ENCODE measurements around the gene SORBS2.

SORBS2 gene

DNA sequence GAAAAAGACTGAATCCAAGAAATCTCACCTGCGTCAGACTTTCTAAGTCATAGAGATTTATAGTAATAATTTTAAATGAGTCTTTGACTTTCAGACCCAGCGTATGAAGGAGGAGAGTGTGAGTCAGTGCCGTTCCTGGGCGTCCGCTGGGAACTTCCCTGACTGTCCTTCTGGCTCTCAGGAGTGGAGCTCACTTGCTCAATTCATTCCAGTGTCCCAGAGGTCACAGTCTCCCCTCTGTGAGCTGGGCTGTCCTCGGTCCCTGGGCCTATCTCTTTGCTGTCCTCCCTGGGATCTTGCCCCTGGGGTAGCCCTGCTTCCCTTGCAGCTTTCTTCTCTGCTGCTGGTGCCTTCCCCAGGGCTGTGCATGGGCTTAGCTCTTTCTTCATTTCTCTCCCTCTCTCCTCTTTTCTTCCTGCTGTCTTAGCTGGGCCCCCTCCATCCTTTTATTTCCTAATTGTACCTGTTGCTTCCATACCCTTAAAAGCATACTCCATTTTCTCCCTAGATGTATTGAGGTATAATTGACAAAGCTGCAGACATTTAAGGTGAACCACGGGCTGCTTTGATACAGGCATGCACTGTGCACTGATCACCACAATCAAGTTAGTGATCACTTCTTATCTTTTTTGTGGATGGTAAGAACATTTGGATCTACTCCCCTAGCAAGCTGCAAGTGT lies 11.6 kb downstream of the SORBS2 start:
- no peak for DNase-seq (ENCODE audit: low read depth, low spot score)

DNA sequence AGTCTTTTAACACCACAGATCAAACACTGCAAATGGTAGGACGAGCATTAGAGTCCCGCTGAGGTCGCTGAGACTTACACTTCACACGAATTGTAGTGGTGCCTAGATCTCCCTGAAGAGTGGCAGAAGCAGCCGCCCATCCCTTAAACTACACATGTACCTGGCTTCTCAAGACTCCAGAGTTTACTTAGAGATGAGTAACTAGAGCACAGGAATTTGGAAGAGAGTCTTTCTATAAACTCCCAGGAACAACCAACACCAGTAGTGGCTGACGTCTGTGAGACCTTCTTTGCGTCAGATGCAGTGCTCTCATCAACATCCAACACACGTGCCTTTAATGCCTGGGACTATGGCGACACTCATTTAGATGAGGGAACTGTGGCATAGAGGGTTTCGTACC lies 12.6 kb downstream of the SORBS2 start:
- DNase-seq (ENCODE audit: low read depth, low spot score): no peak

DNA sequence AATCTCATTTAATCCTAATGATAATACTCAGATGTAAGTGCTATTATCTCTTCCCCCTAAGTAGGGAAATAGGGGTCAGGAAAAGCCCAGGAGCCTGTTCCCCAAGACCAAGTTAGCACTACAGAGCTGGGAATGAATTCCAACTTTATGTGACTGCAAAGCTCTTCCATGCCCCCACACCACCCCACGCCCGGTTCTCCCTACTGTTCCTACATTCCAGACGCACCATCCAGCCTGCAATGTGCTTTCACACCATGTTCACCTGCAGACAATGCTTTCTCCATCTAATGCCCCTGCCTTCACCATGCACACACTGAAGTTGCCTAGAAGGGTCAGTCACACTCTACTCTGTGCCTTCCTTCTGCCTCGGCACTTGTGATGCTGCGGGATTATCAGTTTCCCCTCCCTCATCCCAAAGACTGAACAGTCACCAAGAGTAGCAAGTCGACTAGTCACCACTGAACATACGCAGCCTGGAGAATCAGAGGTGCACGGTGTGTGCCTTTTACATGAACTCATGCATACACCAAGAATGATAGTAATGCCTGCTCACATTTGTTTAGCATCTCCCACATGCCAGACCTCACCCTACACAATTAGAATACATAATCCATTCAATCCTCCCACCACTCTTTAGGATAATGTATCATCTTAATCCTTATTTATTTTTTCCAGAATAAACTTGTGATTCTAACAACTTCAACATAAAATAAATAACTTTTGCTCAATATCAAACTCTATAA lies 14.2 kb downstream of the SORBS2 start:
- DNase-seq (ENCODE audit: low read depth, low spot score): no peak

DNA sequence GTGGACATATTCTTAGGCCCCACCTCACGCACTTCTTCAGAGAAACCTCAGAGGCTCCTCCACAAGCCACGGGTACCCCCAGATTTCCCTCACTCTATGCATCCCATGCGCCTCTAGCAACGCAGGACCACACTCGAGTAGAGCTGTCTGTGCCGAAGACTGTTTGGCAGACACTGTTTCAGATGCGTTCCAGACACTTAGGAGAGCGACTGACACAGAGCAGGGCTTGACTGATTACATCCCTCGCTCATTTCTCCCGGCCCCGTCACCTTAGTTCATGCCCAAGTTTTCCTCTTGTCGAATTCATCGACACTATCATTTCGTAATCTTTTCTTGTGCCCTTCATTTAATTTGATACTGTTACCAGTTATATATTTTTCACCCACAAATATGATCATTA lies 15.0 kb downstream of the SORBS2 start:
- no peak for DNase-seq (ENCODE audit: low read depth, low spot score)

DNA sequence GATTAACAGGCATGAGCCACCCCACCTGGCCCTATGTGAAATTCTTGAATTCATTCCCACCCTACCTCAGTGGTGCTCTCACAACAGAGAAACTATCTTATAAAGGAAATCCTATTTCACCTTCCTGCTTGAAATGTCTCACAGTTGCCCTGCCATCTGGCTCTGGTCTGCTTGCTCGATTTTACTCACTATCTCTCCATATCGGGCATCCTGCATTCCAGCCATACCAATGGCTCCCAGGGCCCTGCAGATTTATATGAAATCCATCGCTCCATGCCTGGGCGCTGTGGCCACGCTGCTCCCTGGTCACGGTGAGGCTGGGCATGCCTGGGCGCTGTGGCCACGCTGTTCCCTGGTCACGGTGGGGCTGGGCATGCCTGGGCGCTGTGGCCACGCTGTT lies 15.8 kb downstream of the SORBS2 start:
- no peak for DNase-seq (ENCODE audit: low read depth, low spot score)

DNA sequence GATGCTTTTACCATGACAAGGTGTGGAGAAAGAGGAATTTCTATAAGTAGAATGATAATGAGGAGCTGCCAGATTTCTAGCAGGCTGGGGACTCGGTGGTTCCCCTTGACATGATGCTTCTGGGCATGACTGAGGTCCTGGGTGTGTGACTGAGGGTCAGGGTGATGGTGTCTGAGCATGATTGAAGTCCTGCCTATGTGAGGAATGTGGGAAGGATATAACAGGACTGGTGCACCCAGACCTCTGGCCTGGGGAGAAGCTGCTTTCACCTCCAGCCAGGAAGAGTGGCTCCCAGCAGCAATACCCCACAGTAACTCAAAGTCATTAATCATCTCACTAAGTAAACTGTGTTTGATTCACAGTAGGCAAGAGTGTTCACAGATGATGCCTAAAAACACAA lies 17.4 kb downstream of the SORBS2 start:
- DNase-seq (ENCODE audit: low read depth, low spot score): no peak

DNA sequence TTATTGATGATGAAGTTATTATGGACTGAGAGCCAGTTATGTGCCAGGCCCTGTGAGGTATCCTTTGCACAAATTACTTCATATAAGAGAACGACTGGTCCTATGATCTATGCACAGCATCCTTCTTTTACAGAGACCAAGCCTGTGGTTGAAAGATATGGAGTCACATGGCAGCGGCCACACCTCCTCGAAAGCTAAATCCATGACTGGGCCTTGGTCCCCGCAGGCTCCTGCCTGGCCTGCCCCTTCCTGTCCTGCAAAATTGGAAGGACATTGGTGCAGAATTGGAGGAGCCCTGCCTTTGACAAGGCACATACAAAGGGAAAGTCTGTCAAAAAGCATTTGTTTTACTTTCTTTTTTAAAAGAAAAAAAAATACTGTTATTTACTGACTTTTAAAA lies 18.3 kb downstream of the SORBS2 start:
- DNase-seq (ENCODE audit: low read depth, low spot score): no peak

DNA sequence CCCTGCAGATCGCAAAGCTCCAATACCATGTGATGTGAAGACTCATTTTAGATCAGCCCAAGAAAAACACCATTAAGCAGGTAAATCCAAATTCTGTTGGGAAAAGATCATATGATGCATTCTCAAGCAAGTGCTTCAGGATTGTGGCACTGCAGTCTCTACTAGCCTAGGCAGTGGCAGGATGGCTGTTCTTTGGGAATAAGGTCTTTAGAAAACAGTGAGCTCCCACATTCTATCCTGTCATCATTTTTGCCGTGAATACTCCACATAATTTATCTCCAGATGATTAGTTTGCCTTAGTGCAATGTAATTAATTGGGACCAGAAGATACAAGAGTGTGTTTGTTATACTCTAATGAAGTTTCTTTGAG lies 18.9 kb downstream of the SORBS2 start:
- no peak for DNase-seq (ENCODE audit: low read depth, low spot score)

DNA sequence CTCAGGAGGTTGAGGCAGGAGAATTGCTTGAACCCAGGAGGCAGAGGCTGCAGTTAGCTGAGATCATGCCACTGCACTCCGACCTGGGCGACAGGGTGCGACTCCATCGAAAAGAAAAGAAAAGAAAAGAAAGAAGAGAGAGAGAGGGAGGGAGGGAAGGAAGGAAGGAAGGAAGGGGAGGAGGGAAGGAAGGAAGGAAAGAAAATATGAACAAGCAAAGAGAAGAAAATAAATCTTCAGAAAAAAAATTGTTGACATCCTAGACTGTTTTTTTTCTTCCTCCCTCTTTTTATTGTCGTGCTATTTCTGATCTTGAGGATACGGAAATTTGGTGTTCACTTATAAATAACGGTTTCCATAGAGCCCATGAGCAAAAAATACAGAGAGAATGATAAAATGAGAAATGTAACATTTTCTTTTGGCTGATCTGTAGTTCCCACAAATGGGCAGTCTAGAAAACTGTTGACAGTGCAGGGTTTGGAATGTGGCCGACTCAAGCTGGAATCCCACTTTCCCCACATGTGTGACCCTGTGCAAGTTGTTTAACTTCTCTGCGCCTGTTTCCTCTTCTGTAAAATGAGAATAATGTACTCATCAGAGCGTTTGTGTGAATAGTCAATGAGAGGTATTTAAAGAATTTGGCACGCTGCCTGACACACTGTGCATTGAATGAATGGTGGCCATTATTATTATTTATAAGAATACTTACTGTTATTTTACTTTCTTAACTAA lies 19.4 kb downstream of the SORBS2 start:
- DNase-seq (ENCODE audit: low read depth, low spot score): no peak

DNA sequence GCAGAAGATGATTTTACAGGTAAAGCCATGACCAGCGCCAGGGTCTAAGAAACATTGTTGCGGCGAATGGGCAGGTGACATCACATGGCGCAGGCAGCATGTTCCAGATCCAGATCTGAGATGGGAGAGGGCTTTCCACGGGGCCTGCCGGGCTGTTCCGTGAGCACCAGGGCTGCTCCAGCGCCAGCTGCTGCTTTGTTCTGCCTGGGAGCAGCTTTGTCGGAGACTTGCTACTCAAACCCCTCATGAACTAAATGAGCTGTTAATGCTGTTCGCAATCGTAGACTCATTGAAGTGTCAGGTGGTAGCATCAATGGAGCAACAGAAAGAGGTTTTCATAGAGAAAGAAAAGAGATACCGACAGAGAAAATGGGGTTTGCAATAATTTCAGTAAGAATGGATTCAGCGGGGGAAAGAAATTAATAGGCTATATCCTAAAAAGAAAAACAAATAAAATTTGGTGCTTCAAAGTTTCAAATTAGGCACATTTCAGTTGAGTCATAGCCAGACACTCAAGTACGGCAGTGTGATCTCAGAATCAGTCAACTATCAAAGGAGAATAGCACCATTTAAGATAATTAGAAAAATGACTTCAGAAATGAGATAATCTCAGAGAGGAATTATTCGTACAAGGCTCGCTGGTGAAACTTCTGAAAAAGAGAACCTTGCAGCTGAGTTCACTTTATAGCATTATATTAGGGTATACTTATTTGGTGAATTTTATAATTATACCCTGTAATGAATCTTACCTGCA lies 23.9 kb downstream of the SORBS2 start:
- no peak for DNase-seq (ENCODE audit: low read depth, low spot score)

DNA sequence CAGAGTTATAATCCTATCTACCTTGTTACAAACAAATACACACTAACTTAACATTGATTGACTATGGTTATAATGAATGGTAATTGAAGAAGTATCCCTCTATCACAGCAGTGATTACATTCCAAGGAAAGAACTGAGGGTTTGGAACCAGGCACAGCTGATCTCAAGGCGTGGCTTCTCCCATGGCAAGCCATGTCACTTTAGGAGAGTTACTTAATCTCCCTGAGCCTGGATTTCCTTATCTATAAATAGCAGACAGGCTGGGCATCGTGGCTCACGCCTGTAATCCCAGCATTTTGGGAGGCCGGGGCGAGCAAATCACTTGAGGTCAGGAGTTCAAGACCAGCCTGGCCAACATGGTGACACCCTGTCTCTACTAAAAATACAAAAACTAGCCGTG lies 25.6 kb downstream of the SORBS2 start:
- no peak for DNase-seq (ENCODE audit: low read depth, low spot score)

DNA sequence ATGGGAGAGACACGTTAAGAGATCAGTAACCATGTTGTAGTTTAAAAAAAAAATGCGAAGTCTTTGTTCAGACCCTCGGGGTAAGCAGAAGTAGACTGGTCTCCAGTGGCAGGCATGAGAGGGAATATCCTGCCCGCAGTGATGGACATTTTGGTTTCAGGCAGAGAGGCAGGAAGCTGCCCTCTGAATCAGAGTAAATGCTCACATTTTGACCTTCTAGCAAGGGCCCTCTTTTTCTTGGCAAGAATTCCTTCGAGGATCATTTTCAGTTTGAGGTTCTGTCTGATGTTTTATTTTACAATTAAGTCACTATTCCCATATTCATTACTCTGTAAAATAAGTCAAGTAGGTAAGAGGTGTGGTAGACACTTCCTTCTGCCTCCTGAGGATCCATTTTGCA lies 28.4 kb downstream of the SORBS2 start:
- no peak for DNase-seq (ENCODE audit: low read depth, low spot score)

DNA sequence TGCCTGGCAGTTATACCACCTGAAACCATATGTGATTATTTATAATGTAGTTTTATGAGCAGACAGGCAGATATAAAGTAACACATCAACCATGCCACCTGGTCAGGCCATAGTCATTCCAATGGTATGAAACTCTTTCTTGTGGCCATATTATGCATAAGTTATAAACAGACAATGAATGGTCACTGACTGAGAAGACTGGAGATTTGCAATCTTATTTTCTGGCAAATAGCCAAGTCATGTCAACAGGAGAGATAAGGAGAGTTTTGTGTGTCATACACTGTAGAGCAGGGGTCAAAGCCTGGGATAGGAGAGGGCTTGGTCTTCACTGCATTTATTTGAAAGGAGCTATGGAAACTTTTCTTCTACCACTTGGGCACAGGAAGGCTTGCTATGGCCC lies 29.5 kb downstream of the SORBS2 start:
- no peak for DNase-seq (ENCODE audit: low read depth, low spot score)

DNA sequence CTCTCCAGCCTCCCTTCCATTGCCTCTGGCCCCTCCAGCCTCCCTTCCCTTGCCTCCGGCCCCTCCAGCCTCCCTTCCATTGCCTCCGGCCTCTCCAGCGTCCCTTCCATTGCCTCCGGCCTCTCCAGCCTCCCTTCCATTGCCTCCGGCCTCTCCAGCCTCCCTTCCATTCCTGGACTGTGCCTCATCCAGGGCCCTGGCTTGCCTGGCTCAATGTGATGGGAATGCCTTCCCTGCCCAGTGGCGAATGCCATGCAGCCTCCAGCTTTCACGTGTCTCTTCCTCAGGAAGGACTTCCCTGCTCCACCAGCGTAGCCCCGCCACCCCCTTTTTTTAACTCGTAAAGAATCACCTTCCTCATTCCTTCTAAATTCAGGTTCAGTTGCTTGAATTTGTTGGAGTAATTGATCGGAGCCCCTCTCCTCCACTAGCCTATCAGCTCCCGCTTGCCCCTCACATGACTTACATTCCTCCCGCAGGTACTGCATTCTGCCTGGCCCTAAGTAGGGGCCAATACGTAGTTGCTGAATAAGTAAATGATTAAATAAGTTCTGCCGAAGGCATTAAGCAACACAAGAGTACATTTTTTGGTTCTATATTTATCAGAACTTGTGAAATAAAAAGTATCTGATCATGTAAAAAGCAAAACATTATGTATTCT lies 30.3 kb downstream of the SORBS2 start:
- no peak for DNase-seq (ENCODE audit: low read depth, low spot score)

DNA sequence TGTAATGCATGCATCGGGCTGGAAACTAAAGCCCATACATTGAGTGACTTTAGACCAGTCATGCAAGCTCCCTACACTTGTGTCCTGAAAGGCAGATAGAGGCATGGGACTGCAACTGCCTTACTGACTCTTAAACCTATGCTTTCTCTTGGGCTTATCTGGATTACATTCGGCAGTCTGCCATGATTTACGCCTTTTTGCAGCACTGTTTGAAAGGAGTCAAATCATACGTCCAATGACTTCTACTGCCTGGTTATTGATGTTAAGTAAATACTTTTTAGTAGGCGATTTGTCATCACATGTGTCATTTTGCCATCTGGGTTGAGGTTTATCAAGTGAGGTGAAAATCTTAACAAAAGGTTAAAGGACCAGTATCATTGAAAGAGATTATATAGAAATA lies 31.5 kb downstream of the SORBS2 start:
- no peak for DNase-seq (ENCODE audit: low read depth, low spot score)

DNA sequence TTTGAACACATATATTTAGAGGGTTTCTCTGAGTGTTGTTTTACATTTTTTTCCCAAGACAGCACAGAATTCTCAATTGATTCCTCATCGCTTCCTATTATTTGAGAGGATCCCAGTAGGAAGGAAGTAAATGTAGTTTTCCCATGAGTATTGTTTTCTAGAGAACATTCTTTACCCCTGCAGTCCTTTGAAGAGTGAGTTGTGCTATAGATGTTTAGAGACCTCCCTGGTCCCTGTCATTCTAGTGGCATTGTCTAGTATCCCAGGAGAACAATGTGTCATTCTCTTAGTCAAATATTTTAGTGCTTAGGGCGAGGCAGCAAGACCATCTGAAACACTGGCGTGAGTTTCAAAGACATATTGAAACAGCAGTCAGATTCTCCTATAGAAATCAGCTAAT lies 32.5 kb downstream of the SORBS2 start:
- DNase-seq (ENCODE audit: low read depth, low spot score): no peak

DNA sequence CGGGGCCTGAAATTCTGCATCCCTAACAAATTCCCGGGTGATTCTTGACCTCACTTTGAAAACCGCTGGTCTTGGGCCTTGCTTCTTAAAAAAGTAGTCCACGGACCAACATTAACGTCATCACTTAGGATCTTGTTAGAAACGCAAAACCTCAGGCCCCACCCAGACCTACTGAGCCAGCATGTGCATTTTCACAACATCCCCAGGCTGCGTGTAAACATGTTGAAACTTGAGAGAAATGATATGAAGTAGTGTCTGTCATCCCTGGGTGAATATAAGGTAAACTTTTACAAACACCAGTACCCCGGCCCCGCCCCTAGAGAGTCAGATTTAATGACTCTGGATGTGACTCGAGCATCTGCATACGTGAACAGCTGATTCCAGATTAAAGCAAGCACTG lies 33.7 kb downstream of the SORBS2 start:
- no peak for DNase-seq (ENCODE audit: low read depth, low spot score)

DNA sequence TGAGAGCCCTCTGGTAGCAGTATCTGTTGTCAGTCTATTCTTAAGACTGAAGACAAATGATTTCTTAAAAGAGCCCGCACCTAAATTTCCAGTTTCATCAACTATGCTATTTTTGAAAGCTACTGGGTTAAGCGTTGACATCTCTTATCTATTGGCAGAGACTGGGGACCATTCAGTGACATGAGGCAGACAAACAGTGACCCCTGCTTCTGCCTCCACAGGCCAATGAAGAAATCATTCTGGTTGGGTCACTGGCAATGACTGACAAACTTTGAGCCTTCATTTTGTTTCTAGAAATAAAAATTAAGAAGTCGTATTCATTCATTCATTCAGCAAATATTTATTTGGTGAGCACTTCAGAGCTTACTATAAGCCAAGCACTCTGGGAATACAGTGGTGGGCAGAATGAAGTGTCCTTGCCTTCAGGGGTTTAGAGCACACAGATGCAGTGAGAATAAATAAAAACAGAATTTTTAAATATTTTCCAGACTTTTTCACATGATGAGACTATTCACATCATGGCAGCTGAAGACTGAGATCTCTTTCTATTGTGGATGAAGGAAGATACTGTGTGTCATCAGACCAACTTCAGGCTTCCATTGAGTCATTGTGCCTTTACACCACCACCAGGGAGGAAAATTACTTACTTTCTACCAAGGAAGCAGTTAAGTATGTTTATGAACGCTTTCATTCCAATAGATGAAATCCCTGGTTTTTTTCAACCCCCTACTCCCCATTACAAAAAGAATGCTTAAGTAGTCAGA lies 36.0 kb downstream of the SORBS2 start:
- no peak for DNase-seq (ENCODE audit: low read depth, low spot score)

DNA sequence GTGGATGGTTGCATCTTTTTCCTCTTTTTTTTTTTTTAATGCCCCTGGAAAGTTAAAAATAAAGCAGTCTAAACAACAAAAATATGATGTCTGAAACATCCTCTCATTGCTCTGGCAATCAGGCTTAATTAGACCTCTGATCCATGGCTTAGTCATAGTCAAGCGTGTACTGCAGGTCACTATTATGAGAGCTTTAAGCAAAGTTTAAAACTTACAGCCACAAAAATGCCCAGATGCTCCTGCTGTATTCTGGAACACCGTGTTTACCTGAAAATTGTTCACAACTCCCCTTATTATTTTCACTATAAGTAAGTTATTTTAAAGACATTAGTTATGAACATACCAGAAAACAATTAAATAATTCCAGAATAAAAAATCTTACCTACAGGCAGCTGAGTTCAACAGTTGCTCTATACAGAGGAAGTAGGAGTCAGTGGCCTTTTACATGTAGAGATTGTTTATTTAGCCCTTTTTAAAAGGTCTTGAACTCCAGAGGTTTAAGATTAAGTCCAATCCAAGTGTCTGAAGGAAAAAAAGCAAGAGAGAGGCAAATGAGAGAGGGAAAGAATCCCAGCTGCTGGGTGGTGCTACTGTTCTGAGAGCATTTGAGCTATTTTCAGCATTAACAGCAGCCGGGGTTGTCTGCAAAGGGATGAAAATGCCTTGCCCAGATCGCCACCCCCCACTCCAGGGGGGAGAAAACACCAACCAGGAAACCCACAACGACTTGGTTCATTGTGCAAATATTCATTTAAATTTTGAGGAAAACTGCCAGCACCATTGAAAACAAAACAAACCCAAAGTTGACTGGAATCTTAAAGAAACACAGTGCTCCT lies 36.9 kb downstream of the SORBS2 start:
- DNase-seq (ENCODE audit: low read depth, low spot score): no peak

DNA sequence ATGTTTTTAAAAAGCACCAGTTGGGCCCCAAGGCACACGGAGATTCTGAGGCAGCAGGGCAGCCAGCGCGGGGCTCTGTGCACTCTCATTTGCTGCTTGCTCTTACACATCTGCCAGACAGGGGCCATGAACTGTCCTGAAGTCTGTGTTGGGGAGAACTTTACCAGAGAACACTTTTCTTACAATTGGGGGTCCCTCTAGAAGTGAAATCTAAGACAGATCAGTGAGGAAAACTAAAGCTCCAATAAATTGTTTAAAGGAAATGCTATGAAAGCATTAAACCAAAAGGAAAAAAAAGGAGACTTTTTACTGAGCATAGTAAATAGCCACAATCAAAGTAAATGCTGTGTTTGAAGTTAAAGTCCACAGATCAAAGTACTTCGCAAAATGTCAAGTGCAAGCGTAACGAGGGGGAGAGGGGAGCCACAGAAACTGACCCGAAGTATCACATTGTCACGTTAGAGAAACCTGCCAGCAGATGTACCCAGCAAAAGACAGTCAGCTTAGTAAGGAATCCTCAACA lies 37.8 kb downstream of the SORBS2 start:
- no peak for DNase-seq (ENCODE audit: low read depth, low spot score)
